ENCODE results near the gene RASAL3.

The RASAL3 gene

GRCh38 chr19:15448778-15449619, 15.3 kb downstream of the RASAL3 start:
- DNase-seq = no peak

- no peak for DNase-seq
Measured at GRCh38 chr19:15448044-15448777, 16.1 kb downstream of the RASAL3 start.

GRCh38 chr19:15447057-15447456, 17.3 kb downstream of the RASAL3 start:
- DNase-seq = no peak

- DNase-seq = no peak
Measured at GRCh38 chr19:15445807-15446376, 18.5 kb downstream of the RASAL3 start.

- no peak for DNase-seq
Measured at GRCh38 chr19:15445227-15445605, 19.1 kb downstream of the RASAL3 start.

GRCh38 chr19:15444505-15445226, 19.7 kb downstream of the RASAL3 start:
- DNase-seq = no peak

- DNase-seq = no peak
Measured at GRCh38 chr19:15443838-15444237, 20.5 kb downstream of the RASAL3 start.

- DNase-seq = no peak
Measured at GRCh38 chr19:15443325-15443724, 21.0 kb downstream of the RASAL3 start.

- no peak for DNase-seq
Measured at GRCh38 chr19:15442142-15442920, 22.0 kb downstream of the RASAL3 start.

- DNase-seq = no peak
Measured at GRCh38 chr19:15441317-15441716, 23.0 kb downstream of the RASAL3 start.

GRCh38 chr19:15439821-15440641, 24.3 kb downstream of the RASAL3 start:
- DNase-seq = no peak

GRCh38 chr19:15439078-15439799, 25.1 kb downstream of the RASAL3 start:
- DNase-seq = no peak

- DNase-seq = no peak
Measured at GRCh38 chr19:15438577-15438976, 25.8 kb downstream of the RASAL3 start.

- no peak for DNase-seq
Measured at GRCh38 chr19:15438124-15438496, 26.2 kb downstream of the RASAL3 start.

GRCh38 chr19:15437355-15438123, 26.8 kb downstream of the RASAL3 start:
- DNase-seq = no peak

- DNase-seq = no peak
Measured at GRCh38 chr19:15436826-15437110, 27.6 kb downstream of the RASAL3 start.

GRCh38 chr19:15436012-15436825, 28.1 kb downstream of the RASAL3 start:
- DNase-seq = no peak

GRCh38 chr19:15433519-15434069, 30.8 kb downstream of the RASAL3 start:
- no peak for DNase-seq
